CD14-positive monocyte (primary cell): ENCODE data around the gene NLGN1. TPM values are rescaled to one million over a fixed set of nuclear protein-coding genes. Genes with fewer than 3 reads are reported as not detected.

Experiments
- DNase-seq, 3 donors: peaks; one replicate each; pipeline ENCODE4 v3.0.0-alpha.2; 2011 to 2022
- H2AFZ ChIP-seq: 2 replicates; pipeline ENCODE4 v1.6.0; 2012; ENCODE audit warnings: mild to moderate bottlenecking, low read depth, low read length, inconsistent platforms; ENCODE audit not compliant: insufficient read depth, poor library complexity, severe bottlenecking
- H3K27ac ChIP-seq, 2 donors: 1 replicate in 1 of 2; 2 replicates in 1 of 2; pipeline ENCODE4 v1.5.1; 2012 to 2013; ENCODE audit warnings: low read length in 2 of 2, control low read depth in 1 of 2, inconsistent platforms in 1 of 2, low read depth in 1 of 2, mild to moderate bottlenecking in 1 of 2
- H3K27me3 ChIP-seq, 2 donors: one replicate each; pipeline versions ENCODE4 v1.6.0 to v1.6.1; 2011 to 2013; ENCODE audit warnings: low read length in 2 of 2; ENCODE audit not compliant: control insufficient read depth in 2 of 2, insufficient read depth in 2 of 2
- H3K36me3 ChIP-seq, 2 donors: replicated peaks in 1 of 2; 1 replicate in 1 of 2; 2 replicates in 1 of 2; pipeline versions ENCODE4 v1.5.1 to v1.6.1; 2012 to 2013; ENCODE audit warnings: low read length in 2 of 2, control low read depth in 1 of 2, inconsistent platforms in 1 of 2, mild to moderate bottlenecking in 1 of 2; ENCODE audit not compliant: insufficient read depth in 2 of 2, control insufficient read depth in 1 of 2
- H3K4me1 ChIP-seq, 2 donors: 1 replicate in 1 of 2; 2 replicates in 1 of 2; pipeline versions ENCODE4 v1.5.1 to v1.6.1; 2012 to 2013; ENCODE audit warnings: low read length in 2 of 2, control low read depth in 1 of 2, inconsistent platforms in 1 of 2, mild to moderate bottlenecking in 1 of 2, moderate library complexity in 1 of 2; ENCODE audit not compliant: insufficient read depth in 2 of 2, control insufficient read depth in 1 of 2
- H3K4me2 ChIP-seq: replicated peaks from 2 replicates; pipeline ENCODE3; 2012; ENCODE audit warnings: low read length, moderate library complexity, mild to moderate bottlenecking; ENCODE audit not compliant: poor library complexity, severe bottlenecking; ENCODE audit errors: extremely low read depth
- H3K4me3 ChIP-seq, 3 experiments: fragments of 200-600 bp in 1 of 3; sonication (generic) in 1 of 3; replicated peaks in 1 of 3; 1 replicate in 2 of 3; 2 replicates in 1 of 3; pipeline ENCODE4 v1.5.1; 2011 to 2013; ENCODE audit warnings: low read length in 3 of 3, mild to moderate bottlenecking in 3 of 3, control low read depth in 2 of 3, low read depth in 2 of 3, inconsistent platforms in 1 of 3, moderate library complexity in 1 of 3
- H3K79me2 ChIP-seq: 2 replicates; pipeline ENCODE4 v1.6.0; 2012; ENCODE audit warnings: mild to moderate bottlenecking, control low read depth, inconsistent platforms, low read length, moderate library complexity; ENCODE audit not compliant: insufficient read depth
- H3K9ac ChIP-seq: 2 replicates; pipeline ENCODE4 v1.6.0; 2017; ENCODE audit warnings: low read length, mild to moderate bottlenecking; ENCODE audit not compliant: insufficient read depth, poor library complexity, severe bottlenecking
- H3K9me3 ChIP-seq, 2 donors: replicated peaks in 1 of 2; 1 replicate in 1 of 2; 2 replicates in 1 of 2; pipeline versions ENCODE4 v1.5.1 to v1.6.1; 2012 to 2013; ENCODE audit warnings: low read length in 2 of 2, control low read depth in 1 of 2; ENCODE audit not compliant: control insufficient read depth in 1 of 2, insufficient read depth in 1 of 2
- H4K20me1 ChIP-seq: 2 replicates; pipeline ENCODE4 v1.6.0; 2012; ENCODE audit warnings: mild to moderate bottlenecking, low read length, control low read depth, moderate library complexity; ENCODE audit not compliant: insufficient read depth
- H3K27ac Mint-ChIP-seq, 7 donors: one replicate each; pipeline ENCODE4 v1.8.0; 2020; ENCODE audit warnings: mild to moderate bottlenecking in 7 of 7, mixed read lengths in 7 of 7, moderate library complexity in 6 of 7, inconsistent platforms in 2 of 7
- H3K27me3 Mint-ChIP-seq, 3 donors: one replicate each; pipeline ENCODE4 v1.8.0; 2021 to 2022; ENCODE audit warnings: low read depth in 3 of 3, mild to moderate bottlenecking in 3 of 3, mixed read lengths in 3 of 3, moderate library complexity in 3 of 3, inconsistent platforms in 1 of 3
- H3K36me3 Mint-ChIP-seq, 2 donors: one replicate each; pipeline ENCODE4 v1.8.0; 2020; ENCODE audit warnings: mixed read lengths in 2 of 2, inconsistent platforms in 1 of 2, mild to moderate bottlenecking in 1 of 2
- H3K4me1 Mint-ChIP-seq: one replicate; pipeline ENCODE4 v1.8.0; 2020; ENCODE audit warnings: mild to moderate bottlenecking, mixed read lengths
- H3K4me3 Mint-ChIP-seq, 2 donors: one replicate each; pipeline ENCODE4 v1.8.0; 2020; ENCODE audit warnings: mild to moderate bottlenecking in 2 of 2, mixed read lengths in 2 of 2, moderate library complexity in 1 of 2
- H3K9me3 Mint-ChIP-seq, 7 donors: one replicate each; pipeline ENCODE4 v1.8.0; 2020 to 2022; ENCODE audit warnings: mixed read lengths in 7 of 7, mild to moderate bottlenecking in 6 of 7, moderate library complexity in 6 of 7, inconsistent platforms in 2 of 7
- CTCF ChIP-seq: fragments of 200-600 bp; IDR thresholded peaks from one replicate; pipeline ENCODE4 v1.8.0; 2022; ENCODE audit warnings: antibody characterized with exemption, mild to moderate bottlenecking
- WGBS: methylation state at CpG from one replicate; pipeline ENCODE4 v1.1.5; 2013; ENCODE audit warnings: missing lambda C conversion rate; ENCODE audit not compliant: insufficient coverage; 5-methylcytosine and 5-hydroxymethylcytosine counted together
- intact Hi-C, 2 donors: fragments of 100-400 bp; cut with micrococcal nuclease; formaldehyde crosslinking; loops; one replicate each; pipeline versions ENCODE4 v1.15.0 to v1.15.1; 2023
- polyA plus RNA-seq, 3 donors: library from polyadenylated mRNA; depleted of rRNA in 1 of 3; unstranded in 2 of 3; stranded (reverse) in 1 of 3; fragments of 300-500 nt in 2 of 3; fragments of >200 nt in 1 of 3; fragmentation: Illumina TruSeq in 2 of 3; gene quantifications; 1 replicate in 2 of 3; 2 replicates in 1 of 3; pipeline ENCODE4 v1.2.3, GENCODE V29; 2012 to 2021

NLGN1 gene
- polyA plus RNA-seq, 3 donors, result not detected

GRCh38 chr3:173799060-173799816, 401.7 kb downstream of the NLGN1 start:
- no peaks in the 10 kb centered on the region for H3K36me3 Mint-ChIP-seq
- no peak overlapping the region for H3K4me3 Mint-ChIP-seq
- H3K9me3 Mint-ChIP-seq, result peaks cover 0 to 5% (median 0%) of the 10 kb centered on the region in 7 donors
- whole genome bisulfite sequencing, result no CpG with 5 or more reads among the region's 4 CpGs
- H3K36me3 ChIP-seq, result no peaks in the 10 kb centered on the region
- no peaks in the 10 kb centered on the region for H4K20me1 ChIP-seq
- no peak overlapping the region for H3K4me3 ChIP-seq
- intact Hi-C loops, result no loop called here
- no peaks in the 10 kb centered on the region for H3K27me3 Mint-ChIP-seq
- DNase-seq, result no peak
- no peak overlapping the region for H3K4me2 ChIP-seq
- no peaks in the 10 kb centered on the region for H3K79me2 ChIP-seq
- no peaks in the 10 kb centered on the region for H3K4me1 Mint-ChIP-seq
- H2AFZ ChIP-seq, result no peak overlapping the region
- H3K27me3 ChIP-seq, result no peaks in the 10 kb centered on the region
- H3K27ac ChIP-seq, result no peak overlapping the region
- H3K27ac Mint-ChIP-seq, result no peak overlapping the region
- H3K9me3 ChIP-seq, result no peaks in the 10 kb centered on the region
- no peak overlapping the region for H3K9ac ChIP-seq
- no peaks in the 10 kb centered on the region for H3K4me1 ChIP-seq
- TF ChIP-seq CTCF, result no peak

DNA sequence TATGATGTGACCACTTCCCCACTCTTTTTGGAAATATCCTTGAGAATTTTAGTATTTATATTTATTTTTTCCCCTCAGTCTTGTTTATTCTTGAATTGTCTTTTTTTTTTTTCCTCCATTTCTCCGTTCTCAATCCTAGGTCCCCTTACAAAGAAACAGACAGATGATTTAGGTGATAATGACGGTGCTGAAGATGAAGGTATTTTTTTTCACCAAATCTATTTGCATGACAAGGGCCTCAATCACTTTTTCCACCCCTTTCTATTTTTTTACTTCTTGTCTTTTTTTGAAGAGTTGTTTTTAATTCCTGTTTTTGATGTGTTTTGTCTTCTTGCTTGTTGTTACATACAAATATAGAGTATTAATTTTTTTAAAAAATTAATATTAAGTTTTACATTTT, 402.6 kb downstream of the NLGN1 start:
- no peak overlapping the region for H3K4me3 ChIP-seq
- TF ChIP-seq CTCF, result no peak
- H3K9ac ChIP-seq, result no peak overlapping the region
- H3K36me3 Mint-ChIP-seq, result no peaks in the 10 kb centered on the region
- no peaks in the 10 kb centered on the region for H4K20me1 ChIP-seq
- no peaks in the 10 kb centered on the region for H3K4me1 Mint-ChIP-seq
- H3K9me3 ChIP-seq, result no peaks in the 10 kb centered on the region
- intact Hi-C loops, result no loop called here
- no peak for DNase-seq
- WGBS, result no CpG with 5 or more reads among the region's 2 CpGs
- no peak overlapping the region for H2AFZ ChIP-seq
- H3K9me3 Mint-ChIP-seq, result peaks cover 0 to 5% (median 0%) of the 10 kb centered on the region in 7 donors
- no peaks in the 10 kb centered on the region for H3K27me3 ChIP-seq
- no peak overlapping the region for H3K4me3 Mint-ChIP-seq
- H3K36me3 ChIP-seq, result no peaks in the 10 kb centered on the region
- no peak overlapping the region for H3K27ac ChIP-seq
- H3K27me3 Mint-ChIP-seq, result no peaks in the 10 kb centered on the region
- H3K27ac Mint-ChIP-seq, result no peak overlapping the region
- H3K4me1 ChIP-seq, result no peaks in the 10 kb centered on the region
- no peak overlapping the region for H3K4me2 ChIP-seq
- no peaks in the 10 kb centered on the region for H3K79me2 ChIP-seq
